Breast epithelium (tissue), 3 donors: ENCODE results near the gene FYB1.

Source experiments
- CTCF ChIP-seq, 3 donors: fragments of 450-650 bp; IDR thresholded peaks; one replicate each; pipeline ENCODE4 v1.5.1; 2016 to 2017; ENCODE audit warnings: antibody characterized with exemption in 3 of 3, mild to moderate bottlenecking in 3 of 3, moderate library complexity in 3 of 3
- POLR2A ChIP-seq: fragments of 450-650 bp; IDR thresholded peaks from one replicate; pipeline ENCODE4 v1.6.1; 2016; ENCODE audit warnings: antibody characterized with exemption, mild to moderate bottlenecking, moderate library complexity

GRCh38 chr5:39260095-39260494 lies 40.7 kb upstream of the FYB1 start:
- no peak for TF ChIP-seq CTCF (IDR thresholded peaks at IDR 0.05)
- no peak for TF ChIP-seq POLR2A
